GM18498 (cell line): ENCODE results near the gene TCP11L2.

Source experiments
- ATAC-seq: cut with Tn5 transposase; IDR thresholded peaks from one replicate; pipeline ENCODE4 v1.9.1; 2021; ENCODE audit warnings: mild to moderate bottlenecking, moderate library complexity; ENCODE audit not compliant: unreplicated experiment

Gene TCP11L2

GRCh38 chr12:106302401-106303201, at the start of gene TCP11L2:
Gene TCP11L2 (plus strand): TSS chr12:106302733. CDS start chr12:106311076, 8,343 bp downstream.
- ATAC-seq, result peak; percentile 86

GRCh38 chr12:106254724-106255123, 47.8 kb upstream of the TCP11L2 start:
- no peak for ATAC-seq

GRCh38 chr12:106255493-106255892, 47.0 kb upstream of the TCP11L2 start:
- no peak for ATAC-seq

GRCh38 chr12:106255952-106256351, 46.6 kb upstream of the TCP11L2 start:
- no peak for ATAC-seq

GRCh38 chr12:106256524-106256923, 46.0 kb upstream of the TCP11L2 start:
- ATAC-seq, result no peak

GRCh38 chr12:106258226-106258625, 44.3 kb upstream of the TCP11L2 start:
- ATAC-seq, result no peak

GRCh38 chr12:106258935-106259334, 43.6 kb upstream of the TCP11L2 start:
- no peak for ATAC-seq

- ATAC-seq, result no peak
Observed at GRCh38 chr12:106265116-106265515, 37.4 kb upstream of the TCP11L2 start.

- no peak for ATAC-seq
Observed at GRCh38 chr12:106267535-106267934, 35.0 kb upstream of the TCP11L2 start.

- no peak for ATAC-seq
Observed at GRCh38 chr12:106269150-106269771, 33.3 kb upstream of the TCP11L2 start.

GRCh38 chr12:106271575-106272505, 30.7 kb upstream of the TCP11L2 start:
- ATAC-seq, result no peak

- no peak for ATAC-seq
Observed at GRCh38 chr12:106273491-106273890, 29.0 kb upstream of the TCP11L2 start.

- no peak for ATAC-seq
Observed at GRCh38 chr12:106274012-106274411, 28.5 kb upstream of the TCP11L2 start.

GRCh38 chr12:106274575-106275121, 27.9 kb upstream of the TCP11L2 start:
- ATAC-seq, result no peak

- ATAC-seq, result no peak
Observed at GRCh38 chr12:106275458-106275857, 27.1 kb upstream of the TCP11L2 start.

GRCh38 chr12:106276032-106276740, 26.3 kb upstream of the TCP11L2 start:
- peak; percentile 81 for ATAC-seq

- ATAC-seq, result no peak
Observed at GRCh38 chr12:106280106-106280505, 22.4 kb upstream of the TCP11L2 start.

GRCh38 chr12:106281056-106281782, 21.3 kb upstream of the TCP11L2 start:
- no peak for ATAC-seq

GRCh38 chr12:106281804-106282203, 20.7 kb upstream of the TCP11L2 start:
- ATAC-seq, result no peak
